WTC11 (cell line): ENCODE results near the gene LBX2. TPM values are rescaled to one million over a fixed set of nuclear protein-coding genes. Genes with fewer than 3 reads are reported as not detected.

Experiments
- ATAC-seq: fragments of 200-7000 bp; cut with Tn5 transposase; 2 replicates; pipeline ENCODE4 v1.10.0; 2021; ENCODE audit warnings: mild to moderate bottlenecking, moderate library complexity
- CTCF ChIA-PET: fragments of 300-600 bp; sonication (Branson Sonifier 250); formaldehyde crosslinking; loops from one replicate; lab custom pipeline; 2021; ENCODE audit warnings: antibody characterized with exemption; lab: Charles Lee
- POLR2A ChIA-PET: fragments of 350-600 bp; sonication (Branson Sonifier 250); formaldehyde crosslinking; loops from one replicate; lab custom pipeline; 2021; ENCODE audit warnings: antibody characterized with exemption; lab: Charles Lee
- DNase-seq: peaks from one replicate; pipeline ENCODE4 v3.0.0; 2021; ENCODE audit warnings: low spot score
- H3K27ac Mint-ChIP-seq: 2 replicates; pipeline ENCODE4 v1.8.0; 2021; ENCODE audit warnings: mixed read lengths
- H3K27me3 Mint-ChIP-seq: 2 replicates; pipeline ENCODE4 v1.8.0; 2021; ENCODE audit warnings: low read depth, mild to moderate bottlenecking, moderate library complexity, mixed read lengths
- H3K36me3 Mint-ChIP-seq: 2 replicates; pipeline ENCODE4 v1.8.0; 2021; ENCODE audit warnings: mixed read lengths
- H3K4me1 Mint-ChIP-seq: 2 replicates; pipeline ENCODE4 v1.8.0; 2022; ENCODE audit warnings: mixed read lengths
- H3K4me3 Mint-ChIP-seq: 2 replicates; pipeline ENCODE4 v1.8.0; 2021; ENCODE audit warnings: mild to moderate bottlenecking, moderate library complexity, mixed read lengths
- H3K9me3 Mint-ChIP-seq: 2 replicates; pipeline ENCODE4 v1.8.0; 2021; ENCODE audit warnings: mixed read lengths
- ARID4B ChIP-seq: sonication (generic); formaldehyde crosslinking; IDR thresholded peaks from 2 replicates; pipeline ENCODE4 v1.8.0; 2023; ENCODE audit warnings: missing genetic modification reagents, mild to moderate bottlenecking, borderline replicate concordance
- ATF1 ChIP-seq: sonication (generic); formaldehyde crosslinking; IDR thresholded peaks from 2 replicates; pipeline ENCODE4 v1.8.1; 2023; ENCODE audit warnings: mild to moderate bottlenecking, moderate library complexity, missing genetic modification reagents
- ATF3 ChIP-seq: sonication (generic); formaldehyde crosslinking; conservative IDR thresholded peaks from 2 replicates; pipeline ENCODE4 v1.8.1; 2022; ENCODE audit warnings: mild to moderate bottlenecking, missing genetic modification reagents
- EMX1 ChIP-seq: fragments of 250-450 bp; sonication (Bioruptor Pico); IDR thresholded peaks from 2 replicates; pipeline ENCODE4 v1.8.0; 2021; ENCODE audit warnings: mild to moderate bottlenecking
- ESRRA ChIP-seq: sonication (generic); formaldehyde crosslinking; IDR thresholded peaks from 2 replicates; pipeline ENCODE4 v1.8.1; 2022; ENCODE audit warnings: mild to moderate bottlenecking, missing genetic modification reagents, borderline replicate concordance
- FOXJ3 ChIP-seq: sonication (generic); formaldehyde crosslinking; IDR thresholded peaks from 2 replicates; pipeline ENCODE4 v1.9.0; 2021; ENCODE audit warnings: missing genetic modification reagents, mild to moderate bottlenecking, borderline replicate concordance
- FOXK1 ChIP-seq: sonication (generic); formaldehyde crosslinking; IDR thresholded peaks from 2 replicates; pipeline ENCODE4 v1.8.0; 2022; ENCODE audit warnings: mild to moderate bottlenecking, moderate library complexity, missing genetic modification reagents
- HMGA2 ChIP-seq: fragments of 250-450 bp; sonication (Bioruptor Pico); IDR thresholded peaks from 2 replicates; pipeline ENCODE4 v1.4.0; 2021; ENCODE audit warnings: mild to moderate bottlenecking, moderate library complexity
- IRF1 ChIP-seq: sonication (generic); formaldehyde crosslinking; IDR thresholded peaks from 2 replicates; pipeline ENCODE4 v1.8.0; 2023; ENCODE audit warnings: missing genetic modification reagents
- JAZF1 ChIP-seq: fragments of 250-450 bp; sonication (Bioruptor Pico); IDR thresholded peaks from 2 replicates; pipeline ENCODE4 v1.9.0; 2021; ENCODE audit warnings: moderate library complexity, mild to moderate bottlenecking, inconsistent platforms
- MXD4 ChIP-seq: fragments of 250-450 bp; sonication (Bioruptor Pico); IDR thresholded peaks from 2 replicates; pipeline ENCODE4 v1.8.0; 2021; ENCODE audit warnings: mild to moderate bottlenecking, moderate library complexity, borderline replicate concordance
- NFATC4 ChIP-seq: fragments of 250-450 bp; sonication (Bioruptor Pico); IDR thresholded peaks from 2 replicates; pipeline ENCODE4 v1.9.0; 2021; ENCODE audit warnings: mild to moderate bottlenecking
- NR2C2 ChIP-seq: sonication (generic); formaldehyde crosslinking; IDR thresholded peaks from 2 replicates; pipeline ENCODE4 v1.8.0; 2022; ENCODE audit warnings: mild to moderate bottlenecking, missing genetic modification reagents
- TCF7 ChIP-seq: sonication (generic); formaldehyde crosslinking; IDR thresholded peaks from 2 replicates; pipeline ENCODE4 v1.8.0; 2022; ENCODE audit warnings: mild to moderate bottlenecking, low read depth, missing genetic modification reagents, moderate library complexity
- TEAD1 ChIP-seq: sonication (generic); formaldehyde crosslinking; IDR thresholded peaks from 2 replicates; pipeline ENCODE4 v1.8.0; 2022; ENCODE audit warnings: mild to moderate bottlenecking, missing genetic modification reagents
- TEAD4 ChIP-seq: sonication (generic); formaldehyde crosslinking; IDR thresholded peaks from 2 replicates; pipeline ENCODE4 v1.8.0; 2022; ENCODE audit warnings: mild to moderate bottlenecking, missing genetic modification reagents
- USF1 ChIP-seq: sonication (generic); formaldehyde crosslinking; IDR thresholded peaks from 2 replicates; pipeline ENCODE4 v1.8.0; 2022; ENCODE audit warnings: mild to moderate bottlenecking, missing genetic modification reagents
- ZNF121 ChIP-seq: sonication (generic); formaldehyde crosslinking; IDR thresholded peaks from 2 replicates; pipeline ENCODE4 v1.8.0; 2023; ENCODE audit warnings: missing genetic modification reagents
- ZNF281 ChIP-seq: sonication (generic); formaldehyde crosslinking; IDR thresholded peaks from 2 replicates; pipeline ENCODE4 v1.8.0; 2023; ENCODE audit warnings: mild to moderate bottlenecking, missing genetic modification reagents
- ZNF317 ChIP-seq: sonication (generic); formaldehyde crosslinking; IDR thresholded peaks from 2 replicates; pipeline ENCODE4 v1.8.1; 2023; ENCODE audit warnings: low read depth, mild to moderate bottlenecking, moderate library complexity, missing genetic modification reagents, borderline replicate concordance
- total RNA-seq: library from RNA; stranded (reverse); gene quantifications from 3 replicates; pipeline ENCODE4 v1.2.3, GENCODE V29; 2021
- TF ChIP-seq, protein P1 (sequence below): sonication (generic); formaldehyde crosslinking; IDR thresholded peaks from 2 replicates; pipeline ENCODE4 v1.8.1; 2022; ENCODE audit warnings: mild to moderate bottlenecking, missing genetic modification reagents, moderate library complexity, borderline replicate concordance
- TF ChIP-seq, protein P2 (sequence below): sonication (generic); formaldehyde crosslinking; IDR thresholded peaks from 2 replicates; pipeline ENCODE4 v1.8.1; 2023; ENCODE audit warnings: mild to moderate bottlenecking, moderate library complexity, missing genetic modification reagents

Gene LBX2
- total RNA-seq, 1 experiment from 2014 or later: 1.0 TPM

DNA sequence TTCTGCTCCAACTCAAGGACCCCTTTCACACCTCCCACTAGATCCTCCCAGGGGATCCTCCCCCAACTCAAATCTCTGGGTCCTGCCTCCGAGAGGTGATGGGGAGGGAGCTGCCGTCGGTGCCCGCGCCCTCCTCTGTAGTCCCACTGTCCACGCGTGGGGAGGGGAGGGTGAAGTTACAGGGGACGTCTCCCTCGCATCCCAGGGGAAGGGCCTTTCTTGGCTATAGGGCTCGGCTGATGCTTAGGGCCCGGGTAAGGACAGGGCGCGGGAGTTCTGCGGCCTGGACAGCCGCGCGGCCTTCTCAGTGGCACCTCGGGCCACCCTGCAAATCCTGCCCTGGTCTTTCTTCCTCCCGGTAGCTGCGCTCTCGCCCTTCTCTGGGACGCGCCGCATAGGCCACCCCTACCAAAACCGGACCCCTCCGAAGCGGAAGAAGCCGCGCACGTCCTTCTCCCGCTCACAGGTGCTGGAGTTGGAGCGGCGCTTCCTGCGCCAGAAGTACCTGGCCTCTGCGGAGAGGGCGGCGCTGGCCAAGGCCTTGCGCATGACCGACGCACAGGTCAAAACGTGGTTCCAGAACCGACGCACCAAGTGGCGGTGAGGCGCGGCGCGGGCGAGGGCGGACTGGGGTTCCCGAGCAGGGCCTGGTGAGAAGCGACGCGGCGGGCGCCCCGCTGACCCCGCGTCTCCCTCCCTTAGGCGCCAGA, 16.0 kb upstream of the LBX2 start:
- no peak overlapping the region for H3K27ac Mint-ChIP-seq
- POLR2A ChIA-PET: interaction anchor here (1.1 to 1.3 kb wide), 2 partner anchors 18 to 72 kb away, joined by 3 to 4 read pairs; no protein-coding TSS in a partner anchor
- ATAC-seq: peak; percentile 12
- H3K27me3 Mint-ChIP-seq: peaks cover 99% of the 10 kb centered on the region
- CTCF ChIA-PET: interaction anchor here (0.7 to 1.9 kb wide), 6 partner anchors 8 to 73 kb away, joined by 3 to 8 read pairs (median 4); partner anchors contain the start of genes AUP1, DQX1, HTRA2 and LBX2
- H3K4me1 Mint-ChIP-seq: peaks cover 16% of the 10 kb centered on the region
- DNase-seq: peak; percentile 60
- H3K9me3 Mint-ChIP-seq: peaks cover 8% of the 10 kb centered on the region
- peak overlapping the region; percentile 65 for H3K4me3 Mint-ChIP-seq
- H3K36me3 Mint-ChIP-seq: peaks cover 9% of the 10 kb centered on the region
- TF ChIP-seq FOXJ3 (CRISPR knock-in tag) (no peak), ESRRA (no peak), ZNF317 (CRISPR knock-in tag) (0 out of 2 replicates have a peak, but pooled peaks have one; percentile 36), FOXK1 (CRISPR knock-in tag) (no peak; the same call in 1 of the 2 replicates), TCF7 (CRISPR knock-in tag) (no peak), USF1 (CRISPR knock-in tag) (peak; percentile 47; the same call in 1 of the 2 replicates), HMGA2 (CRISPR knock-in tag) (no peak), ATF1 (0 out of 2 replicates have a peak, but pooled peaks have one; percentile 21), ZNF121 (CRISPR knock-in tag) (no peak), TEAD4 (CRISPR knock-in tag) (peak; percentile 43; the same call in 1 of the 2 replicates), ZNF281 (CRISPR knock-in tag) (peak; percentile 55; the same call in 1 of the 2 replicates), NR2C2 (CRISPR knock-in tag) (peak; percentile 1; the same call in 1 of the 2 replicates), TEAD1 (CRISPR knock-in tag) (peak; percentile 37; the same call in 1 of the 2 replicates), EMX1 (CRISPR knock-in tag) (no peak), MXD4 (no peak), ARID4B (CRISPR knock-in tag) (peak; percentile 14; the same call in 1 of the 2 replicates), IRF1 (CRISPR knock-in tag) (no peak), ATF3 (CRISPR knock-in tag) (no peak), NFATC4 (no peak), JAZF1 (CRISPR knock-in tag) (no peak)
- TF ChIP-seq, protein P1, sequence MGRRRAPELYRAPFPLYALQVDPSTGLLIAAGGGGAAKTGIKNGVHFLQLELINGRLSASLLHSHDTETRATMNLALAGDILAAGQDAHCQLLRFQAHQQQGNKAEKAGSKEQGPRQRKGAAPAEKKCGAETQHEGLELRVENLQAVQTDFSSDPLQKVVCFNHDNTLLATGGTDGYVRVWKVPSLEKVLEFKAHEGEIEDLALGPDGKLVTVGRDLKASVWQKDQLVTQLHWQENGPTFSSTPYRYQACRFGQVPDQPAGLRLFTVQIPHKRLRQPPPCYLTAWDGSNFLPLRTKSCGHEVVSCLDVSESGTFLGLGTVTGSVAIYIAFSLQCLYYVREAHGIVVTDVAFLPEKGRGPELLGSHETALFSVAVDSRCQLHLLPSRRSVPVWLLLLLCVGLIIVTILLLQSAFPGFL: no peak
- TF ChIP-seq, protein P2, sequence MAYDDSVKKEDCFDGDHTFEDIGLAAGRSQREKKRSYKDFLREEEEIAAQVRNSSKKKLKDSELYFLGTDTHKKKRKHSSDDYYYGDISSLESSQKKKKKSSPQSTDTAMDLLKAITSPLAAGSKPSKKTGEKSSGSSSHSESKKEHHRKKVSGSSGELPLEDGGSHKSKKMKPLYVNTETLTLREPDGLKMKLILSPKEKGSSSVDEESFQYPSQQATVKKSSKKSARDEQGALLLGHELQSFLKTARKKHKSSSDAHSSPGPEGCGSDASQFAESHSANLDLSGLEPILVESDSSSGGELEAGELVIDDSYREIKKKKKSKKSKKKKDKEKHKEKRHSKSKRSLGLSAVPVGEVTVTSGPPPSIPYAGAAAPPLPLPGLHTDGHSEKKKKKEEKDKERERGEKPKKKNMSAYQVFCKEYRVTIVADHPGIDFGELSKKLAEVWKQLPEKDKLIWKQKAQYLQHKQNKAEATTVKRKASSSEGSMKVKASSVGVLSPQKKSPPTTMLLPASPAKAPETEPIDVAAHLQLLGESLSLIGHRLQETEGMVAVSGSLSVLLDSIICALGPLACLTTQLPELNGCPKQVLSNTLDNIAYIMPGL (CRISPR knock-in tag): 0 out of 2 replicates have a peak, but pooled peaks have one; percentile 7
